CD4-positive, alpha-beta T cell (primary cell): Measurements from ENCODE around the gene CDK5RAP1. TPM values are rescaled to one million over a fixed set of nuclear protein-coding genes. Genes with fewer than 3 reads are reported as not detected.

Source experiments
- ATAC-seq: fragments of 200-7000 bp; cut with Tn5 transposase; one replicate; pipeline ENCODE4 v1.10.0; 2022; ENCODE audit warnings: mild to moderate bottlenecking; ENCODE audit not compliant: poor library complexity
- CTCF ChIA-PET: fragments of 350-600 bp; sonication (Branson Sonifier 250); formaldehyde crosslinking; loops from one replicate; lab custom pipeline; 2021; ENCODE audit warnings: antibody characterized with exemption, inconsistent platforms; lab: Charles Lee
- POLR2A ChIA-PET: fragments of 350-600 bp; sonication (Branson Sonifier 250); formaldehyde crosslinking; loops from one replicate; lab custom pipeline; 2021; ENCODE audit warnings: antibody characterized with exemption, inconsistent platforms; lab: Charles Lee
- DNase-seq, 14 experiments: peaks; one replicate each; pipeline ENCODE4 v3.0.0-alpha.2; 2013 to 2020; ENCODE audit warnings: mixed read lengths in 2 of 14
- H3K27ac ChIP-seq, 2 donors: one replicate each; pipeline versions ENCODE4 v1.5.1 to v1.7.0; 2013; ENCODE audit warnings: low read length in 2 of 2, low read depth in 1 of 2, mild to moderate bottlenecking in 1 of 2
- H3K27me3 ChIP-seq, 2 experiments: 1 replicate in 1 of 2; 2 replicates in 1 of 2; pipeline versions ENCODE4 v1.6.1 to v1.7.0; 2013; ENCODE audit warnings: low read length in 2 of 2, control low read depth in 1 of 2, mild to moderate bottlenecking in 1 of 2, moderate library complexity in 1 of 2; ENCODE audit not compliant: insufficient read depth in 2 of 2, control insufficient read depth in 1 of 2
- H3K36me3 ChIP-seq: one replicate; pipeline ENCODE4 v1.6.1; 2013; ENCODE audit warnings: low read length, control low read depth; ENCODE audit not compliant: insufficient read depth
- H3K4me1 ChIP-seq: one replicate; pipeline ENCODE4 v1.6.1; 2013; ENCODE audit warnings: low read length, control low read depth; ENCODE audit not compliant: insufficient read depth
- H3K4me3 ChIP-seq: one replicate; pipeline ENCODE4 v1.5.1; 2013; ENCODE audit warnings: mild to moderate bottlenecking, low read length, moderate library complexity
- H3K9me3 ChIP-seq, 2 experiments: 1 replicate in 1 of 2; 2 replicates in 1 of 2; pipeline versions ENCODE4 v1.6.1 to v1.7.0; 2013; ENCODE audit warnings: low read length in 2 of 2, mild to moderate bottlenecking in 2 of 2, control low read depth in 1 of 2, moderate library complexity in 1 of 2; ENCODE audit not compliant: control insufficient read depth in 1 of 2, insufficient read depth in 1 of 2
- H3K27ac Mint-ChIP-seq: one replicate; pipeline ENCODE4 v1.8.0; 2020; ENCODE audit warnings: mixed read lengths
- H3K27me3 Mint-ChIP-seq: one replicate; pipeline ENCODE4 v1.8.0; 2021; ENCODE audit warnings: mixed read lengths
- H3K36me3 Mint-ChIP-seq: one replicate; pipeline ENCODE4 v1.8.0; 2021; ENCODE audit warnings: low read depth, mixed read lengths
- H3K4me1 Mint-ChIP-seq: one replicate; pipeline ENCODE4 v1.8.0; 2021; ENCODE audit warnings: low read depth, mixed read lengths
- H3K4me3 Mint-ChIP-seq: one replicate; pipeline ENCODE4 v1.8.0; 2020; ENCODE audit warnings: mild to moderate bottlenecking, mixed read lengths
- H3K9me3 Mint-ChIP-seq: one replicate; pipeline ENCODE4 v1.8.0; 2020; ENCODE audit warnings: mixed read lengths
- intact Hi-C, 2 experiments: fragments of 100-400 bp; cut with DNase I in 1 of 2; cut with micrococcal nuclease in 1 of 2; formaldehyde crosslinking; loops; one replicate each; pipeline versions ENCODE4 v1.15.1 to v1.9.0; 2023 to 2025; cut with DNase I, micrococcal nuclease
- total RNA-seq, 174 experiments: library from RNA in 2 of 174; stranded (reverse) in 2 of 174; gene quantifications; one replicate each; pipeline ENCODE4 v1.2.3 and lab custom pipeline; 2021 to 2026
- TF ChIP-seq, protein P1 (sequence below): fragments of 200-600 bp; IDR thresholded peaks from one replicate; pipeline ENCODE4 v1.8.0; 2022; ENCODE audit warnings: antibody characterized with exemption, mild to moderate bottlenecking

The CDK5RAP1 gene
- total RNA-seq, 2 experiments from 2014 or later: 59.7 to 63.0 TPM

DNA sequence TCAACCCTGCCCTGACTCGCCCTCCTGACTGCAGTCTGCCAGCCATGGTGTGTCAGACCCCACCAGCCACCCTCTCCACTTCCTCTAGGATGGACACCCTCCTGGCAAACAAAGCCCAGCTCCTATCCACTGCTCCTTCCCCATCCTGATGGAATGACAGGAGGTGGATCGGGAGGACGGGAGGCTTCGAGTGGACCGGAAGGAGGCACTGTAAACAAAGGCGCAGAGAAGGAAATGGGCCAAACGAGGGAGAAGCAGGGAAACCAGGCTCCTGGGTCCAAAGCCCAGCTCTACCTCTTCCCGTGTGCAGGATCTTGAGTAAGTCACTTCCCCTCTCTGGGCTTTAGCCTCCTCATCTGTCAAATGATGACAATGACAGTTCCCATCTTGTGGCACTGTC, 78.1 kb downstream of the CDK5RAP1 start:
- DNase-seq (no peak), ATAC-seq (no peak)
- peaks cover 28% of the 10 kb centered on the region for H3K27me3 Mint-ChIP-seq
- ChIA-PET CTCF (interaction anchor here (0.6 kb wide), 1 partner anchor 63 kb away, joined by 3 read pairs; no protein-coding TSS in a partner anchor), POLR2A (no interaction called here)
- no peaks in the 10 kb centered on the region for H3K36me3 Mint-ChIP-seq
- Histone ChIP-seq H3K4me3 (no peak overlapping the region), H3K27me3 (peaks cover 0 to 7% of the 10 kb centered on the region in 2 experiments), H3K9me3 (no peaks in the 10 kb centered on the region), H3K4me1 (no peaks in the 10 kb centered on the region), H3K27ac (no peak overlapping the region), H3K36me3 (no peaks in the 10 kb centered on the region)
- no peak overlapping the region for H3K27ac Mint-ChIP-seq
- no peaks in the 10 kb centered on the region for H3K4me1 Mint-ChIP-seq
- H3K4me3 Mint-ChIP-seq: no peak overlapping the region
- H3K9me3 Mint-ChIP-seq: no peaks in the 10 kb centered on the region
- TF ChIP-seq, protein P1, sequence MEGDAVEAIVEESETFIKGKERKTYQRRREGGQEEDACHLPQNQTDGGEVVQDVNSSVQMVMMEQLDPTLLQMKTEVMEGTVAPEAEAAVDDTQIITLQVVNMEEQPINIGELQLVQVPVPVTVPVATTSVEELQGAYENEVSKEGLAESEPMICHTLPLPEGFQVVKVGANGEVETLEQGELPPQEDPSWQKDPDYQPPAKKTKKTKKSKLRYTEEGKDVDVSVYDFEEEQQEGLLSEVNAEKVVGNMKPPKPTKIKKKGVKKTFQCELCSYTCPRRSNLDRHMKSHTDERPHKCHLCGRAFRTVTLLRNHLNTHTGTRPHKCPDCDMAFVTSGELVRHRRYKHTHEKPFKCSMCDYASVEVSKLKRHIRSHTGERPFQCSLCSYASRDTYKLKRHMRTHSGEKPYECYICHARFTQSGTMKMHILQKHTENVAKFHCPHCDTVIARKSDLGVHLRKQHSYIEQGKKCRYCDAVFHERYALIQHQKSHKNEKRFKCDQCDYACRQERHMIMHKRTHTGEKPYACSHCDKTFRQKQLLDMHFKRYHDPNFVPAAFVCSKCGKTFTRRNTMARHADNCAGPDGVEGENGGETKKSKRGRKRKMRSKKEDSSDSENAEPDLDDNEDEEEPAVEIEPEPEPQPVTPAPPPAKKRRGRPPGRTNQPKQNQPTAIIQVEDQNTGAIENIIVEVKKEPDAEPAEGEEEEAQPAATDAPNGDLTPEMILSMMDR: no peak
- intact Hi-C loops: no loop called here

DNA sequence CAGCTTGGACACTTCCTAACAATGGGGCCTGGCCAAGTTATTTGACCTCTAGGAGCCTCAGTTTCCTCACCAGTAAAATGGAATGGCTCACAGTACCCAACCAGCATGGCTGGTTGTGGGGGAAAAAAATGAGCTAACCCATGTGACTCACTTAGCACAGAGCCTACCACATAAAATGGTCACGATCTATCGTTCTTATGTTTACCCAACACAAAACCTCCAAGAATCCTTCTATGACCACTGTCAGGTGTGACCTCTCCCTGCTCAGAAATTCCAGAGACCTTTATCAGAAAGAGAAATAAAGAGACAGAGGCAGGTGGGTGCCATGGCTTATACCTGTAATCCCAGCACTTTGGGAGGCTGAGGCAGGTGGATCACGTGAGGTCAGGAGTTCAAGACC, 78.9 kb downstream of the CDK5RAP1 start:
- Mint-ChIP-seq H3K27ac (no peak overlapping the region), H3K36me3 (no peaks in the 10 kb centered on the region), H3K27me3 (peaks cover 28% of the 10 kb centered on the region), H3K9me3 (no peaks in the 10 kb centered on the region), H3K4me3 (no peak overlapping the region), H3K4me1 (no peaks in the 10 kb centered on the region)
- H3K4me3 ChIP-seq: no peak overlapping the region
- H3K27me3 ChIP-seq: peaks cover 0 to 7% of the 10 kb centered on the region in 2 experiments
- H3K9me3 ChIP-seq: no peaks in the 10 kb centered on the region
- POLR2A ChIA-PET: no interaction called here
- intact Hi-C loops: no loop called here
- no peaks in the 10 kb centered on the region for H3K4me1 ChIP-seq
- H3K36me3 ChIP-seq: no peaks in the 10 kb centered on the region
- no peak overlapping the region for H3K27ac ChIP-seq
- CTCF ChIA-PET: no interaction called here
- no peak for ATAC-seq
- TF ChIP-seq, protein P1: no peak
- DNase-seq: no peak

DNA sequence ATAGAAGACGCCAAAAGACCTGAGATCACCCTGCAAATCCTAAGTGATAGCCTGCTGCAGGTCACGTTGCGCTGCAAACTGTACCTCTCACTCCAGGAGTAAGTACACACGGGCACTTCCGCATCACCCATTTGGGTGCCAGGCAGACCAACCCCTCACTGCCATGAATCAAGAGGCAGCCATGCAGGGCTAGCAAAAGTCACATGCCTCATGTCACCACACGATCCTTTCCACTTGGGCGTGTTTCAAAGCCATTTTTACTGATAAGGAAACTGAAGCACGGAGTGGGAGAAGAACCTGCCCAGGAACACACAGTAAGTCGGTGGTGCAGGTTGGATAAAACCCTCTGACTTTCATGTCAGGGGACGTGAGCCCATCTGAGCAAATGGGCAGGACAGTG, 81.3 kb downstream of the CDK5RAP1 start:
- Mint-ChIP-seq H3K9me3 (no peaks in the 10 kb centered on the region), H3K27me3 (peaks cover 18% of the 10 kb centered on the region), H3K27ac (no peak overlapping the region), H3K4me1 (no peaks in the 10 kb centered on the region), H3K4me3 (no peak overlapping the region), H3K36me3 (no peaks in the 10 kb centered on the region)
- peaks cover 0 to 7% of the 10 kb centered on the region in 2 experiments for H3K27me3 ChIP-seq
- no peaks in the 10 kb centered on the region for H3K9me3 ChIP-seq
- DNase-seq: no peak
- H3K36me3 ChIP-seq: no peaks in the 10 kb centered on the region
- TF ChIP-seq, protein P1: no peak
- CTCF ChIA-PET: no interaction called here
- no peaks in the 10 kb centered on the region for H3K4me1 ChIP-seq
- no peak for ATAC-seq
- intact Hi-C loops: no loop called here
- no peak overlapping the region for H3K27ac ChIP-seq
- H3K4me3 ChIP-seq: no peak overlapping the region
- POLR2A ChIA-PET: no interaction called here
